NT2/D1 (cell line): ENCODE measurements around the gene FAM193A.
"Not testable (repeated sequence)": the region's sequence is repeated elsewhere in the genome, so short reads cannot be mapped to it uniquely, and the experiment has no call there.

Source experiments
- SUZ12 ChIP-seq: IDR thresholded peaks from 2 replicates; pipeline ENCODE4 v1.6.1; 2011; ENCODE audit not compliant: insufficient read length, insufficient read depth; ENCODE audit errors: extremely low read depth
- YY1 ChIP-seq: IDR thresholded peaks from 2 replicates; pipeline ENCODE4 v1.6.1; 2011; ENCODE audit not compliant: insufficient read length, insufficient read depth
- ZNF274 ChIP-seq: IDR thresholded peaks from 2 replicates; pipeline ENCODE4 v1.6.1; 2011; ENCODE audit warnings: mild to moderate bottlenecking, low read depth, low read length

- TF ChIP-seq SUZ12, YY1, ZNF274: not testable (repeated sequence)
These were observed 7.2 kb downstream of the FAM193A start for GRCh38 chr4:2543580-2544191.
